ENCODE results near the gene REEP3.

DNA sequence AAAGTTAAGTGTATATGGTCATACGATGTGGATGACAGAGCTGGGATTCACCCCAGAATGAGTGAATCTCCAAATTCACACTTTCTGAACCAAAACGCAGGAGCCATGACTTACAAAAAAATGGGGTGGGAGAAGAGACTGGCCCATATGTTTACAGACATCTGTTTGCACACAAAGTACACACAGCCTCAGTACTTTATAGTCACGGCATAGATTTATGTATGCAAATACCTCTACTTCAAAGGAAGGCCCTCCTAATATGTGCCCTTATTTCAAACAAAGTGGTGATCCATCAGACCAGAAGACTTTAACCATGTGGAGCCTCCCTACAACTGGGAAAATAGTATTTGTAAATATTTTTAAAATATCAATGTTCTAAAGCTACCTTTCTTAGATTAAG lies 33.2 kb upstream of the REEP3 start:
- TF ChIP-seq, protein P1, sequence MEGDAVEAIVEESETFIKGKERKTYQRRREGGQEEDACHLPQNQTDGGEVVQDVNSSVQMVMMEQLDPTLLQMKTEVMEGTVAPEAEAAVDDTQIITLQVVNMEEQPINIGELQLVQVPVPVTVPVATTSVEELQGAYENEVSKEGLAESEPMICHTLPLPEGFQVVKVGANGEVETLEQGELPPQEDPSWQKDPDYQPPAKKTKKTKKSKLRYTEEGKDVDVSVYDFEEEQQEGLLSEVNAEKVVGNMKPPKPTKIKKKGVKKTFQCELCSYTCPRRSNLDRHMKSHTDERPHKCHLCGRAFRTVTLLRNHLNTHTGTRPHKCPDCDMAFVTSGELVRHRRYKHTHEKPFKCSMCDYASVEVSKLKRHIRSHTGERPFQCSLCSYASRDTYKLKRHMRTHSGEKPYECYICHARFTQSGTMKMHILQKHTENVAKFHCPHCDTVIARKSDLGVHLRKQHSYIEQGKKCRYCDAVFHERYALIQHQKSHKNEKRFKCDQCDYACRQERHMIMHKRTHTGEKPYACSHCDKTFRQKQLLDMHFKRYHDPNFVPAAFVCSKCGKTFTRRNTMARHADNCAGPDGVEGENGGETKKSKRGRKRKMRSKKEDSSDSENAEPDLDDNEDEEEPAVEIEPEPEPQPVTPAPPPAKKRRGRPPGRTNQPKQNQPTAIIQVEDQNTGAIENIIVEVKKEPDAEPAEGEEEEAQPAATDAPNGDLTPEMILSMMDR (IDR thresholded peaks at IDR 0.05; ENCODE audit: control extremely low read depth in 1 of 3, insufficient read depth in 1 of 3, low read depth in 1 of 3, low read length in 3 of 3), result no peak
- TF ChIP-seq SUZ12 (IDR thresholded peaks at IDR 0.05; ENCODE audit: low read length) (no peak), SRF (IDR thresholded peaks at IDR 0.05; ENCODE audit: low read depth, low read length) (no peak), JUND (IDR thresholded peaks at IDR 0.05; ENCODE audit: low read length) (no peak), EZH2 (IDR thresholded peaks at IDR 0.05; ENCODE audit: low read depth, low read length, severe bottlenecking) (no peak), BRCA1 (IDR thresholded peaks at IDR 0.05; ENCODE audit: low read depth, low read length) (no peak), ZNF274 (IDR thresholded peaks at IDR 0.05; ENCODE audit: borderline replicate concordance, extremely low read depth, low read length) (no peak)
- TF ChIP-seq, protein P2, sequence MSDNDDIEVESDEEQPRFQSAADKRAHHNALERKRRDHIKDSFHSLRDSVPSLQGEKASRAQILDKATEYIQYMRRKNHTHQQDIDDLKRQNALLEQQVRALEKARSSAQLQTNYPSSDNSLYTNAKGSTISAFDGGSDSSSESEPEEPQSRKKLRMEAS (IDR thresholded peaks at IDR 0.05), result no peak

Measured in H1 (cell line).